HEK293 (cell line): ENCODE data around the gene LRBA.

Source experiments
- CTCF ChIA-PET: fragments of 350-600 bp; formaldehyde crosslinking; extraction: SDS; loops from one replicate; lab custom pipeline; 2021; ENCODE audit warnings: antibody characterized with exemption; lab: Yijun Ruan, JAX
- POLR2A ChIA-PET: fragments of 300-600 bp; formaldehyde crosslinking; extraction: SDS; loops from one replicate; lab custom pipeline; 2020; ENCODE audit warnings: antibody characterized with exemption, inconsistent platforms; lab: Yijun Ruan, JAX
- H3K27ac ChIP-seq: fragments of 200-500 bp; sonication (Bioruptor generic); 2 replicates; pipeline ENCODE4 v1.5.1; 2014; ENCODE audit warnings: low read depth, low read length, control low read depth, inconsistent platforms; ENCODE audit errors: extremely low read depth
- H3K36me3 ChIP-seq, 2 experiments: fragments of 200-500 bp in 1 of 2; sonication (Bioruptor generic) in 1 of 2; 1 replicate in 1 of 2; 2 replicates in 1 of 2; pipeline ENCODE4 v1.5.1; 2014 to 2017; ENCODE audit warnings: inconsistent platforms in 2 of 2, low read length in 2 of 2; ENCODE audit not compliant: control insufficient read depth in 2 of 2, insufficient read depth in 1 of 2
- H3K4me1 ChIP-seq: fragments of 200-500 bp; sonication (Bioruptor generic); 2 replicates; pipeline ENCODE4 v1.5.1; 2014; ENCODE audit warnings: mild to moderate bottlenecking, low read length, inconsistent platforms; ENCODE audit not compliant: control insufficient read depth, insufficient read depth
- H3K4me3 ChIP-seq: 2 replicates; pipeline ENCODE4 v1.5.1; 2011; ENCODE audit warnings: low read depth, mild to moderate bottlenecking, control low read depth, low read length, moderate library complexity
- H3K9me3 ChIP-seq: fragments of 200-500 bp; sonication (Bioruptor generic); 2 replicates; pipeline ENCODE4 v1.5.1; 2014; ENCODE audit warnings: low read depth, low read length, inconsistent platforms; ENCODE audit not compliant: control insufficient read depth, insufficient read depth
- FEZF1 ChIP-seq: fragments of 450-650 bp; formaldehyde crosslinking; IDR thresholded peaks from 2 replicates; pipeline ENCODE4 v1.5.1; 2016; ENCODE audit warnings: missing biosample characterization, missing genetic modification characterization
- MZF1 ChIP-seq: fragments of 450-650 bp; formaldehyde crosslinking; IDR thresholded peaks from 2 replicates; pipeline ENCODE4 v1.5.1; 2017; ENCODE audit warnings: missing biosample characterization, missing genetic modification characterization, borderline replicate concordance
- PBX3 ChIP-seq: sonication (generic); formaldehyde crosslinking; IDR thresholded peaks from 2 replicates; pipeline ENCODE4 v1.8.1; 2022; ENCODE audit warnings: mild to moderate bottlenecking, moderate library complexity, missing genetic modification reagents
- PRDM1 ChIP-seq: fragments of 450-650 bp; formaldehyde crosslinking; IDR thresholded peaks from 2 replicates; pipeline ENCODE4; 2016; ENCODE audit warnings: missing biosample characterization, missing genetic modification characterization
- PRDM6 ChIP-seq: fragments of 450-650 bp; formaldehyde crosslinking; IDR thresholded peaks from 2 replicates; pipeline ENCODE4 v1.5.1; 2017; ENCODE audit warnings: missing biosample characterization, missing genetic modification characterization
- REPIN1 ChIP-seq: fragments of 450-650 bp; formaldehyde crosslinking; IDR thresholded peaks from 2 replicates; pipeline ENCODE4 v1.5.1; 2017; ENCODE audit warnings: missing biosample characterization, missing genetic modification characterization, low read depth
- TCF7L2 ChIP-seq: IDR thresholded peaks from 2 replicates; pipeline ENCODE4 v1.6.1; 2011; ENCODE audit warnings: low read depth, mild to moderate bottlenecking, inconsistent platforms, low read length, moderate library complexity, borderline replicate concordance
- ZBTB20 ChIP-seq: fragments of 450-650 bp; formaldehyde crosslinking; IDR thresholded peaks from 2 replicates; pipeline ENCODE4 v1.5.1; 2016; ENCODE audit warnings: missing biosample characterization, missing genetic modification characterization
- ZBTB21 ChIP-seq: fragments of 450-650 bp; formaldehyde crosslinking; IDR thresholded peaks from 2 replicates; pipeline ENCODE4 v1.5.1; 2017; ENCODE audit warnings: missing biosample characterization, missing genetic modification characterization
- ZBTB48 ChIP-seq: fragments of 450-650 bp; formaldehyde crosslinking; IDR thresholded peaks from 2 replicates; pipeline ENCODE4 v1.5.1; 2016; ENCODE audit warnings: missing biosample characterization, missing genetic modification characterization
- ZNF121 ChIP-seq: fragments of 450-650 bp; formaldehyde crosslinking; IDR thresholded peaks from 2 replicates; pipeline ENCODE4 v1.5.1; 2016; ENCODE audit warnings: missing biosample characterization, missing genetic modification characterization
- ZNF133 ChIP-seq: fragments of 450-650 bp; formaldehyde crosslinking; IDR thresholded peaks from 2 replicates; pipeline ENCODE4 v1.5.1; 2016; ENCODE audit warnings: missing biosample characterization, missing genetic modification characterization
- ZNF169 ChIP-seq: fragments of 450-650 bp; formaldehyde crosslinking; IDR thresholded peaks from 2 replicates; pipeline ENCODE4 v1.5.1; 2016; ENCODE audit warnings: missing biosample characterization, missing genetic modification characterization
- ZNF184 ChIP-seq: fragments of 450-650 bp; IDR thresholded peaks from 2 replicates; pipeline ENCODE4 v1.5.1; 2018; ENCODE audit warnings: missing biosample characterization, mild to moderate bottlenecking, missing genetic modification characterization
- ZNF214 ChIP-seq: fragments of 450-650 bp; formaldehyde crosslinking; IDR thresholded peaks from 2 replicates; pipeline ENCODE4 v1.5.1; 2017; ENCODE audit warnings: missing biosample characterization, mild to moderate bottlenecking, missing genetic modification characterization, borderline replicate concordance
- ZNF341 ChIP-seq: fragments of 450-650 bp; formaldehyde crosslinking; IDR thresholded peaks from 2 replicates; pipeline ENCODE4; 2016; ENCODE audit warnings: low read depth, missing biosample characterization, missing genetic modification characterization
- ZNF366 ChIP-seq: fragments of 450-650 bp; formaldehyde crosslinking; conservative IDR thresholded peaks from 2 replicates; pipeline ENCODE4 v1.5.1; 2016; ENCODE audit warnings: missing biosample characterization, missing genetic modification characterization
- ZNF549 ChIP-seq: fragments of 450-650 bp; IDR thresholded peaks from 2 replicates; pipeline ENCODE4 v1.5.1; 2018; ENCODE audit warnings: missing biosample characterization, missing genetic modification characterization, mild to moderate bottlenecking, inconsistent platforms, moderate library complexity
- TF ChIP-seq, protein P1 (sequence below): fragments of 450-650 bp; formaldehyde crosslinking; optimal IDR thresholded peaks from 2 replicates; pipeline ENCODE3; 2016; ENCODE audit warnings: missing biosample characterization, mild to moderate bottlenecking, missing genetic modification characterization
- TF ChIP-seq, protein P2 (sequence below): fragments of 450-650 bp; IDR thresholded peaks from 2 replicates; pipeline ENCODE4 v1.5.1; 2018; ENCODE audit warnings: missing biosample characterization, mild to moderate bottlenecking, missing genetic modification characterization
- TF ChIP-seq, protein P3 (sequence below): fragments of 450-650 bp; formaldehyde crosslinking; IDR thresholded peaks from 2 replicates; pipeline ENCODE4 v1.5.1; 2017; ENCODE audit warnings: missing biosample characterization, missing genetic modification characterization
- TF ChIP-seq, protein P4 (sequence below): fragments of 450-650 bp; formaldehyde crosslinking; IDR thresholded peaks from 2 replicates; pipeline ENCODE4 v1.5.1; 2017; ENCODE audit warnings: missing biosample characterization, missing genetic modification characterization

Gene LRBA

DNA sequence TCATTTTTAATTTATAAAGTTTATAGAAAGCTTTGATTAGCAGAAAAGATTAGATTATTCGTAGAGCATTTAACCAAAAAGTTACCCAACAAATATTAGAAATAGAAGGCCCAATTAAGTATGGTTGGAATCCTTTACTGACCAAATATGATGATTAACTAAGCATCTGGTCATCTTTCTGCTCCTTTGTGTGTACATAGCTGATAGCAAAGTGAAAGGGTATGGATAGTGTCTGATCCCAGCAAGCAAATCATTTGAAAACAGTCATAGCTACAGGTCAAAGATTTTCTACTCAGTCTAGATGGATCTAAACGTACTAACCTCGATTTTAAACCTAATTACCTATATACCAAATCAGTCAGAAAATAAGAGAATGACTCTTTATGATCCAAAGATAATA lies 440.4 kb downstream of the LRBA start:
- no peaks in the 10 kb centered on the region for H3K36me3 ChIP-seq
- H3K9me3 ChIP-seq = no peaks in the 10 kb centered on the region
- H3K27ac ChIP-seq = no peak overlapping the region
- no peak for TF ChIP-seq ZNF184
- no peak for TF ChIP-seq ZBTB21
- TF ChIP-seq, protein P1, sequence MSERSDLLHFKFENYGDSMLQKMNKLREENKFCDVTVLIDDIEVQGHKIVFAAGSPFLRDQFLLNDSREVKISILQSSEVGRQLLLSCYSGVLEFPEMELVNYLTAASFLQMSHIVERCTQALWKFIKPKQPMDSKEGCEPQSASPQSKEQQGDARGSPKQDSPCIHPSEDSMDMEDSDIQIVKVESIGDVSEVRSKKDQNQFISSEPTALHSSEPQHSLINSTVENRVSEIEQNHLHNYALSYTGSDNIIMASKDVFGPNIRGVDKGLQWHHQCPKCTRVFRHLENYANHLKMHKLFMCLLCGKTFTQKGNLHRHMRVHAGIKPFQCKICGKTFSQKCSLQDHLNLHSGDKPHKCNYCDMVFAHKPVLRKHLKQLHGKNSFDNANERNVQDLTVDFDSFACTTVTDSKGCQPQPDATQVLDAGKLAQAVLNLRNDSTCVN (tag by site-specific recombination) = no peak
- TF ChIP-seq ZNF169 (tag by site-specific recombination) = no peak
- TF ChIP-seq ZNF121 (tag by site-specific recombination) = no peak
- TF ChIP-seq ZNF133 = no peak
- no peak for TF ChIP-seq ZNF366 (tag by site-specific recombination)
- TF ChIP-seq TCF7L2 = no peak
- TF ChIP-seq REPIN1 = no peak
- TF ChIP-seq, all 188 proteins: peak for 0
- POLR2A ChIA-PET = no interaction called here
- CTCF ChIA-PET = no interaction called here
- H3K4me3 ChIP-seq = no peak overlapping the region
- H3K4me1 ChIP-seq = peaks cover 10% of the 10 kb centered on the region; the same call in 1 of the 2 replicates

DNA sequence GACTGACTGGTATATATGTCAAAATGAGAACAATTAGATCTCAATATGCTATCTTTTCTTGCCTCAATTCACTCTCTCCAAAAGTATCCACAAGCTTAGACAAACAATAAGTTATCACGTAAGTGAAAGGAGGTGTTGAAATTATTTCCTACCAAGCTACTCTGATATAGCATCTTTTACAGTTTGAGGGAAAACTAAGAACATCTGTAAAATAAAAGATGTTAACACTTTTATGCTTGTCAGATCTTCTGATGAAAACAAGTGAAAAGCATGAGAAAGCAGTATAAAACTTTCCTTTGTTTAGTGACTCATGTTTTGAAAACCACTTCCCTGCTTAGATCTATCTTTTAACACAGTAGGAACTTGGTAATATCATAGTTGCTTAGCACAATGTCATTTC lies 441.6 kb downstream of the LRBA start:
- TF ChIP-seq ZBTB48 (tag by site-specific recombination) (no peak), PRDM1 (tag by site-specific recombination) (peak; percentile 79), ZNF549 (tag by site-specific recombination) (no peak), PRDM6 (tag by site-specific recombination) (peak; percentile 6; the same call in 1 of the 2 replicates)
- peaks cover 10% of the 10 kb centered on the region; the same call in 1 of the 2 replicates for H3K4me1 ChIP-seq
- no peaks in the 10 kb centered on the region for H3K36me3 ChIP-seq
- no peak overlapping the region for H3K27ac ChIP-seq
- POLR2A ChIA-PET = no interaction called here
- CTCF ChIA-PET = no interaction called here
- H3K4me3 ChIP-seq = no peak overlapping the region
- no peaks in the 10 kb centered on the region for H3K9me3 ChIP-seq

DNA sequence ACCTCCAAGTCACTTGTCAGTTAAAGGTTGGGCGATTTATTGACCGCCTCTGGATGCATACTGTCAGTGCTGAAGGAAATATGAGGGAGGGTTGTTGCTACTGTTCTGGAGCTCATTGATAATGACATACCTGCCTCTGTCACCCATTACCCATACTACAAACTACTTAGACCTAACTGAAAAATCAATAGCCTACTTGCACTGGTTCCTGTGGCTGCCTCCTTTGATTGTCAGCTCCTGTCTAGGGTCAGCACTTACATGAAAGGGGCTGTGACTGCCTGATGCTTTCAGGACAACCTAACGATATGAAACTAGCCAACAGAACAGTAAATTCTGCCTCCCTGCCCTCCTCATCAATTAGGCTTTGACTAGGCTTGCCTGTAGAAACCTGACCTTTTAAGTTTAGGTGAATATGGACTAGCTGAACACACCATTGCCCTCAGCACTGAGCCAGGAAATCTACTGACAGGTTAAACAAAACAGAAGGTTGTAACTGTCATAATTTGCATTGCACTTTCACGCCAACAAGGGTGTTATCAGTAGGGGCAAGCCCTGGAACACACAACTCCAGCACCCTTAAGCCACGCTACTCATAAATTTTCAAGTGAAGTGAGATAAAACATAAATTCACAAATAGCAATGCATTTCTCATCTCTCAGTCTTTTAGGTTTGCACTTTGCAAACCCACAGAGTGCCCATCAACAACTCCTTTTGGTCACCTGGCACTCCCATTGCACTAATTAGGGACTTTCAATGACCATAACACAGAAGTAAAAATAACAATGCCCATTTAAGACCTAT lies 442.2 kb downstream of the LRBA start:
- peaks cover 10% of the 10 kb centered on the region; the same call in 1 of the 2 replicates for H3K4me1 ChIP-seq
- no peak overlapping the region for H3K4me3 ChIP-seq
- no peaks in the 10 kb centered on the region for H3K36me3 ChIP-seq
- ChIA-PET POLR2A (no interaction called here), CTCF (no interaction called here)
- H3K27ac ChIP-seq = no peak overlapping the region
- no peaks in the 10 kb centered on the region for H3K9me3 ChIP-seq
- TF ChIP-seq, protein P2, sequence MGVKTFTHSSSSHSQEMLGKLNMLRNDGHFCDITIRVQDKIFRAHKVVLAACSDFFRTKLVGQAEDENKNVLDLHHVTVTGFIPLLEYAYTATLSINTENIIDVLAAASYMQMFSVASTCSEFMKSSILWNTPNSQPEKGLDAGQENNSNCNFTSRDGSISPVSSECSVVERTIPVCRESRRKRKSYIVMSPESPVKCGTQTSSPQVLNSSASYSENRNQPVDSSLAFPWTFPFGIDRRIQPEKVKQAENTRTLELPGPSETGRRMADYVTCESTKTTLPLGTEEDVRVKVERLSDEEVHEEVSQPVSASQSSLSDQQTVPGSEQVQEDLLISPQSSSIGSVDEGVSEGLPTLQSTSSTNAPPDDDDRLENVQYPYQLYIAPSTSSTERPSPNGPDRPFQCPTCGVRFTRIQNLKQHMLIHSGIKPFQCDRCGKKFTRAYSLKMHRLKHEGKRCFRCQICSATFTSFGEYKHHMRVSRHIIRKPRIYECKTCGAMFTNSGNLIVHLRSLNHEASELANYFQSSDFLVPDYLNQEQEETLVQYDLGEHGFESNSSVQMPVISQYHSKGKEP = no peak
- TF ChIP-seq ZBTB20 (tag by site-specific recombination) (no peak), MZF1 (tag by site-specific recombination) (no peak), FEZF1 (peak; percentile 31), ZNF341 (tag by site-specific recombination) (no peak), ZNF214 (tag by site-specific recombination) (no peak), PBX3 (no peak)
- TF ChIP-seq, protein P3, sequence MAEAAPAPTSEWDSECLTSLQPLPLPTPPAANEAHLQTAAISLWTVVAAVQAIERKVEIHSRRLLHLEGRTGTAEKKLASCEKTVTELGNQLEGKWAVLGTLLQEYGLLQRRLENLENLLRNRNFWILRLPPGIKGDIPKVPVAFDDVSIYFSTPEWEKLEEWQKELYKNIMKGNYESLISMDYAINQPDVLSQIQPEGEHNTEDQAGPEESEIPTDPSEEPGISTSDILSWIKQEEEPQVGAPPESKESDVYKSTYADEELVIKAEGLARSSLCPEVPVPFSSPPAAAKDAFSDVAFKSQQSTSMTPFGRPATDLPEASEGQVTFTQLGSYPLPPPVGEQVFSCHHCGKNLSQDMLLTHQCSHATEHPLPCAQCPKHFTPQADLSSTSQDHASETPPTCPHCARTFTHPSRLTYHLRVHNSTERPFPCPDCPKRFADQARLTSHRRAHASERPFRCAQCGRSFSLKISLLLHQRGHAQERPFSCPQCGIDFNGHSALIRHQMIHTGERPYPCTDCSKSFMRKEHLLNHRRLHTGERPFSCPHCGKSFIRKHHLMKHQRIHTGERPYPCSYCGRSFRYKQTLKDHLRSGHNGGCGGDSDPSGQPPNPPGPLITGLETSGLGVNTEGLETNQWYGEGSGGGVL (tag by site-specific recombination) = no peak
- TF ChIP-seq, protein P4, sequence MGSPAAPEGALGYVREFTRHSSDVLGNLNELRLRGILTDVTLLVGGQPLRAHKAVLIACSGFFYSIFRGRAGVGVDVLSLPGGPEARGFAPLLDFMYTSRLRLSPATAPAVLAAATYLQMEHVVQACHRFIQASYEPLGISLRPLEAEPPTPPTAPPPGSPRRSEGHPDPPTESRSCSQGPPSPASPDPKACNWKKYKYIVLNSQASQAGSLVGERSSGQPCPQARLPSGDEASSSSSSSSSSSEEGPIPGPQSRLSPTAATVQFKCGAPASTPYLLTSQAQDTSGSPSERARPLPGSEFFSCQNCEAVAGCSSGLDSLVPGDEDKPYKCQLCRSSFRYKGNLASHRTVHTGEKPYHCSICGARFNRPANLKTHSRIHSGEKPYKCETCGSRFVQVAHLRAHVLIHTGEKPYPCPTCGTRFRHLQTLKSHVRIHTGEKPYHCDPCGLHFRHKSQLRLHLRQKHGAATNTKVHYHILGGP = no peak
